ENCODE data around the gene LRP1-AS.
"Not testable (repeated sequence)": the region's sequence is repeated elsewhere in the genome, so short reads cannot be mapped to it uniquely, and the experiment has no call there.

Gene LRP1-AS

DNA sequence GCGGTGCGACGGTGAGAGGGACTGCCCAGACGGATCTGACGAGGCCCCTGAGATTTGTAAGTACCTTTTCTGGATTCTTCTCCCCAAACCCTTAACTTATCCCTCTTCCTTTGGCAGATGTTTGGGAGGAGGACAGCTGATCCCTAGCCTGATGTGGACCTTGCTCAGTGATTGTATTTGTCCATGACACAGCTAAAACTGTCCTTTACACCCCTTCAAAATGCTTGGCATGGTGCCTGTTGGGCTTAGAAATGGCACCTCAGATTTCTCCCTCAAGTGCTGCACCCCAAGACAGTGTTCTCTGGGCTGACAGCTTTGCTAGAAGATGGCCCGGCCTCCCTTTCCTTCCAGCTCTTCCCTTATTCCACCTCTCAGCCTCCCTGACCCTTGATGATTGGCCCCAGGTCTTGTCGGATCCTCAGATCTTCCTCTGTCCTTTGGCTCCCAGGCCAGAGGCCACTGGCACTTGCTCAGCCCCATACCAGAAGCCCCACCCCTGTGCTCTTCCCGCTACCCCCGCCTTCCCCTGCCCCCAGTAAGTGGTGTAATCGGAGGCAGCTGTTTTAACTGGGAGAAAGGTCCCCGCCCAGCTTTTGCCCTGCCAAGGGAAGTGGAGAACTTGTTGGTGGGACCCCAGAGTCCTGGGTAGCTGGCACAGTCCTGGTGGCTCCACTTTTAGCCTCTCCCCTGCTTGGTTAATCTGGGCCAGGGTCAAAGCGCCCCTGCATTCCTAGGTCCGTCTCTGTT, 8.7 kb downstream of the LRP1-AS start:
- peak; percentile 60 for DNase-seq

DNA sequence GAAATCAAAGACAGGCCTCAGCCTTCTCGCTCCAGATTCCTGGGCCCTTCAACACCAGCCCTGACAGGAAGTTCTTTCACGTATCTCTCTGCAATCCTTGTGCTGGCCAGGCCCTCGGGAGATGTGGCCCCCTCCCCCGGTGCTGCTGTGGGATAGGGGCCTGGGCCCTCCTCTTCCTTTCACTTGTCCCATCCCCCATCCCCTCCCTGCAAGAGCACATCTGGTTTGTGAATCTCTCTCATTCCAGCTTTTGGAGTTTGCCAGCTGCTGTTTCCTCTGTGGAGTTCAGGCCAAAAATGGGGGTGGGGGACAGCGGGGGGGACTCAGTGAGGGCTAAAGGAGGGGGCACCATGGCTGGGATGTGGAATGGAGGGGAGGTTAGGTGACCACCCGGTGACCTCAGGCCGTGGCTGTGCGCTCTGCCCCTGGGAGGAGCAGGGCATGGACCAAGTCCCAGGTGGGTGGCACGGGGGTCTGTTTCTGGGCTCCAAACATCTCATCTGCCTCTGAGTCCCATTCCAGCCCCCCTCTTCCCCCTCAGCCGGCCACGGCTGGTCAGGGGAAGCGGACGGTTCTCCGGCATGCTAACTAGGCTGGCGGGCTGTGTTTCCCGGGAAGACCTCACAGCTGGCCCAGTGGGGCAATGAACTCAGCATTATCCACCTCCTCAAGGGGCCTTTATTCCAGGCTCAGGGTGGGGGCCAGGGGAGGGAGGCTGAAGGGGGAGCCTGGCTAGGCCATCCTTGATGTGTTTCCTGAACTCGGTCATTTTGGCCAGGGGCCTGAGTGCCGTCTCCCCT, 11.7 kb downstream of the LRP1-AS start:
- peak; percentile 23 for DNase-seq

DNA sequence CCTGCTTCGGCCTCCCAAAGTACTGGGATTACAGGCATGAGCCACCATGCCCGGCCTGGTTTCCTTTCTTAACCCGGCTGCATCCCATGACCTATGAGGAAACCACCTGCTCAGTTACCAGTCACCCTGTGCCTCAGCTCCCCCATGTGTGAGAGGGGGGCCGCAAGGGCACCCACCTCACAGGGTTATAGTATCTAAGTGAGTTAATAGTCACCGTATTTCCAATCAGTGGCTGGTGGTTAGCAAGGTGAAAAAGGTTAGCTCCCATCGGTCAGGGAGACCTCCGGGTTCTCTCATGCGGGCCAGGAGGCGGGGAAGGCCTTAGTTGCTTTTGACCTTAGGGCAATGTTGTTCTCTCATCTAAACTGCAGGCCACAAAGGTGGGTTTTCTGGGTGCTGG, 12.5 kb downstream of the LRP1-AS start:
- DNase-seq = no peak

DNA sequence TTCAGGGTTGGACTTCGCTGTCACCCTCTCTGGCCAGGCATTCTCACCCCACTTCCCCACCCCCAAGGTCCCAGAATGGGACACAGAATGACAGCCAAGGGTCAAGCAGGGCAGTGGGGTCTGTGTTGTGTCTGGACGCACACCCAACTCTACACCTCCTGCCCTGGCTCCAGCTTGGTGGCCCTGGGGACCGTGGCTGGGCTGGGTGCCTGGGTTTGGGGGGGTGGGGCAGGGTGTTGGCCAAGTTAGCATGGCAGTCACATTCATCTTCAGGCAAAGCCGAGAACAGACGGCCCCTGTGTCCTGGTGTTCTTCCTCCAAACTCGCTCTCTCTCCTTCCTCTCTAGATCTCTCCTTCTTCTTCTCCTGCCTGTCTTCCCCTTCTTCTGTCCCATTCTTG, 13.5 kb downstream of the LRP1-AS start:
- DNase-seq = no peak

DNA sequence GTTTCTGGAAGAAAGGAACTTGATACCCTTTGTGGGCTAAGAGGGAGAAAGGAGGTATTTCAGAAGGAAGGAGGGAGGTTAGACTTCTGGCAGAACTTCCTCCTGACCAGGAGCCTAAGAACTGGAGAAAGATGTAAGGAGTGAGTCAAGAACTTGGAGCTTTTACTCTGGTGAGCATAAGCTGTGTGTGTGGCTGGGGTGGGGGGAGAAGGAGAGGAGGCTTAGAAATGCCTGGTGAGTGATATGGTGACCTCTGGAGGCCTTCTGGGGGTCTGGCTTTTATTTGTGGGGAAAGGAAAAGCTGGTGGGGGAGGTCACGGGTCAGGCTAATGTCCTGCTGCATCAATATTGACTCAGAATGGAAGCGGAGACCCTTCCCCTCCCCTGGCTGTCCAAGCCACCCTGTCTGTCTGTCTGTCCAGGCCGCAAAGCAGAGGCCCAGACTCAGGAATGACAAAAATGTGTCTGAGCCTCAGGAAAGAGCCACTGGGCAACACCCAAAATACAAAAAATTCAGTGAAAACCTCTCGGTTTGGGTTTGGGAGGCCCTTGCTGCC, 14.3 kb downstream of the LRP1-AS start:
- peak; percentile 82 for DNase-seq

DNA sequence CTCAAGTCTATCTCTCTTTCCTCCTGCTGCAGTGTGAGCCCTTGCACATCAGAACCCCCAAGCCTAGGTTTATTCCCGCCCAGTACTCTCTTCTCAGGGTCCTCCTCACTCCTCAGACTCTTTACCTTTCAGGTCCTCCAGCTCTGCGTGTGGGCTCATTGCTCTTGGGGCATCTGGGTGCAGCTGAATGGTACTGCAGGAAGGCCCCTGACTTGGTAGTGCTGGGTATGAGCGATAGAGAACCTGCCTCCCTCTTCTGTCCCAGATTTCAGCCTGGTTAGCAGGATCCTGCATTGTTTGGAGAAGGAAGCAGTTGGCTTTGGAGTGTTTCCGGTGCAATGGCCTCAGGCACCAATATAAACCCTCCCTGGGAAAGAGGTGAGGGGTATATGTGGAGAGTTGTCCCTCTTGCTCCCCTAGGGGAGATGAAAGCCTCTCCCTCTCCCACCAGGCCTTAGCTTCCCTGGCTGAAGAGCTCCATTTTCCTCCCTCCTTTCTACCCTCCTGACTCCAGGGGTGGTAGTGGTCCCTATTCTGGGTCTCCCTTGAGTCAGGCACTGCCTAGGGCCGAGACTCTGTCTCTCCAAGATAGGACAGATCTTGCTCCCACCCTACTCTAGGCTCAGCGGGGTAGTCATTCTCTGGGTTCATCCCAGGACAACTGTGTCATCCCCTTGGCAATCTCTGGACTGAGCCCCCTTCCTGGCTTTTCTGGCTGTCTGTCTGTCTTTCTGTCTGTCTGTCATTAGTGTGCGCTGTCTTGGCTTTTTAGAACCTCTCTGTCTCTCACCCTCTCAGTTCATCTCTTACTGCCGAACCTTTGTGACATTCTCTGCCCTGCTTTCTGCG, 15.3 kb downstream of the LRP1-AS start:
- DNase-seq = peak; percentile 12

DNA sequence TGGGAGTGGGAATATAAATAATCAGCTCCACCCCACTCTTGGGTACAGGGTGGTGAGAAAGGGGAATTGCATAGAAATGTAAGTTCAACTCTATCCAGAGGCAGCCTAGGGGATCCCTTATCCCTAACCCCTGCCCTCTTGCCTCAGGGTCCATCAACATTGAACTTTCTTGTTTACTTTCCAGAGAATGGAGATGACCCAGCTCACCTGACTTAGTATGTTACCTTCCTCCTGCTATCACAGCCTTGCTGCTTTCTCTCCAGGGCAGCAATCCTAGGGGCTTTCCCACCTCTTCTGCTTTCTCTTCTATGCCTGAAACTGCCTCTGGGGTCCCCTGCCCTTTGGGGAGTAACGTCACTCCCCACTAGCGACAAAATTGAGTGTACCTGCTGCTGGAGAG, 16.5 kb downstream of the LRP1-AS start:
- DNase-seq = no peak

DNA sequence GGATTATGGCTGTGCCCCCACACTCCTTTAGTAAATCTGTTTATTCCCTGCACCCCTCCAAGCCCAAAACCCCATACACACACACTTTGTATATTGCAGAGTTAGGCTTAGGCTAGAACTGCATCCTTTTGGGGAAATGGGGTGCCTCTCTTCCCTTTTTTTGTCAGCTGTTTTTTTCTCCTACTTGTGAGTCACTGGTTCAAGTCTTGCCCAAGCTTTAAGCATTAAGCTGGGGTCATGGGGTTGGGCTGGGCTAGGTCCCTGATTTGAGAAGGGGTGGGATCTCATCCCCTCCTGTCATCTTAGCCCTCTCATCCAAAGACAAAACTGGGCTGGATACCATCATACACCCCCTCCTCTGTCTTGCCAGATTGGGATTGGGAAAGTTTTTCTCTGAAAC, 17.5 kb downstream of the LRP1-AS start:
- DNase-seq = peak; percentile 84

DNA sequence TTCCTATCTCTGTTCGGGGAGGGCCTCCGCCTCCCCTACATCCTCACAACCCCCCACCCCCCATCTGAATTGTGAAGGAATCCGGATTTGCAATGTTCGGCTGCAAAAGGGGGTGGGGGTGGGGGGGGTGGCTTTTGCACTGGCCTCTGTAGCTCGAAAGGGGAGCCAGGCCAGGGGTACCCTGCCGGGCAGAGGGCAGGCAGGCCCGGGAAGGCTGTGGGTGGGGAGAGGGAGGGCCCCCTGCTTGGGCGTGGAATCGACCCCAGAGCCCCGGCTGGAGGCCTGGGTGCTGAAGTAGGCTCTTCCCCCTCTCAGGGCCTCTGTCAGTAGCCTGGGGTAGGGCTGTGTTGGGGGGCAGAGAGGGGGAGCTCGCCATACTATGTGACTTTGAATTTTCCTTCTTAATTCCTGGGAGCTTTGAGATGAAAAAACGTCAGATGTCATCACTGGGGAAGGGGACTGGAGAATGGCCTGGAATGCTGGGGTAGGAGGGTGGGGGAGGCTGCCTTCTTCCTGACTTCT, 18.0 kb downstream of the LRP1-AS start:
- DNase-seq = peak; percentile 9

DNA sequence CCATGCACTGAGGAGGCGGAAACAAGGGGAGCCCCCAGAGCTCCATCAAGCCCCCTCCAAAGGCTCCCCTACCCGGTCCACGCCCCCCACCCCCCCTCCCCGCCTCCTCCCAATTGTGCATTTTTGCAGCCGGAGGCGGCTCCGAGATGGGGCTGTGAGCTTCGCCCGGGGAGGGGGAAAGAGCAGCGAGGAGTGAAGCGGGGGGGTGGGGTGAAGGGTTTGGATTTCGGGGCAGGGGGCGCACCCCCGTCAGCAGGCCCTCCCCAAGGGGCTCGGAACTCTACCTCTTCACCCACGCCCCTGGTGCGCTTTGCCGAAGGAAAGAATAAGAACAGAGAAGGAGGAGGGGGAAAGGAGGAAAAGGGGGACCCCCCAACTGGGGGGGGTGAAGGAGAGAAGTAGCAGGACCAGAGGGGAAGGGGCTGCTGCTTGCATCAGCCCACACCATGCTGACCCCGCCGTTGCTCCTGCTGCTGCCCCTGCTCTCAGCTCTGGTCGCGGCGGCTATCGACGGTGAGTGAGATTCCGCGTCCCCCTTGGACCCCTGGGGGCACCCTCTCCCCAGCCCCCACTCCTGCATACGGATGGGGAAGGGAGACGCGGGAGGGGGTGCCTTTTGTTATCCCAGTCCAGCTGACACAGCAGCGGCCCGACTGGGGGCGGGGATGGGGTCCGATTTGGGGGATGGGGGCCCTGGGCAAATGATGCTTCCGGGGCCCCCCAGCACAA, 18.7 kb downstream of the LRP1-AS start:
- no peak for DNase-seq

DNA sequence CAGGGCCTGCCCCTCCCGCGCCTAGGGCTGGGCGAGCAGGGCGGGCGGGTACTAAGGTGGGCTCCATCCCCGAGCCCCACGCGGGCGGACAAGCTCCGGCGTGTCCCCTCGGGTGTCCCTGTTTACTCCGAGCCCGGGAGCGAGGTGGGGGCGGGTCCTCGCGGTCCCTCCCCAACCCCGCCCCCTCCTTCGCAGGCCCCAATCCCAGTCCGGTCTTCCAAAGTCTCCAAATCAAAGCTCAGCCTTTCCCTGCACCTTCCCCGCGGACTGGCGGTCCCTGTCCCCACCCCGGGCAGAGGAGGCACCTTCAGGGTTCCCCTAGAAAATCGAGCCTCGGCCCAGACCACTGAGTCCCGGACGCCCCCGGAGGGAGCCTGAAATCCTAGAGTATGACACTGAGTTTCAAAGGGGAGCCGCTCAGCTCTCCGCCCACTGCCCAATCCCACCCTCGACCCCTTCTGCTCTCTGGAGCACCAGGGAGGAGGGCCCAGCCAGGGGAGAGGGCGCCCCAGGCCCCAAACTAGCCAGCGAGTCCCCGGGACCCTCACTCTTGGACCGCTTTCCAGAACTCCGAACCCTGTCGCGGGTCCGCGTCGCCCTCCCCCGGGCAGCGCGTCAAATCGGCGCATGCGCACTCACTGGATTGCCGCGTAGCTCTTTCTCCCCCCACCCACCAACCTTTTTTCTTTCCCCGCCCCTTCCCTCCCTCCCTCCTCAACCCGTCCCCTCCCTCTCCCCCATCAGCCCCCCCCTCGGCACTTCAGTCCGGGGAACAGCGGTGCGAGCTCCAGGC, 19.5 kb downstream of the LRP1-AS start, which contains the start of gene LRP1:
LRP1 (plus strand) TSS at position 758 of the 793 bp plus-strand sequence. CDS start 482 bp downstream, outside the sequence.
- DNase-seq = peak; percentile 81

DNA sequence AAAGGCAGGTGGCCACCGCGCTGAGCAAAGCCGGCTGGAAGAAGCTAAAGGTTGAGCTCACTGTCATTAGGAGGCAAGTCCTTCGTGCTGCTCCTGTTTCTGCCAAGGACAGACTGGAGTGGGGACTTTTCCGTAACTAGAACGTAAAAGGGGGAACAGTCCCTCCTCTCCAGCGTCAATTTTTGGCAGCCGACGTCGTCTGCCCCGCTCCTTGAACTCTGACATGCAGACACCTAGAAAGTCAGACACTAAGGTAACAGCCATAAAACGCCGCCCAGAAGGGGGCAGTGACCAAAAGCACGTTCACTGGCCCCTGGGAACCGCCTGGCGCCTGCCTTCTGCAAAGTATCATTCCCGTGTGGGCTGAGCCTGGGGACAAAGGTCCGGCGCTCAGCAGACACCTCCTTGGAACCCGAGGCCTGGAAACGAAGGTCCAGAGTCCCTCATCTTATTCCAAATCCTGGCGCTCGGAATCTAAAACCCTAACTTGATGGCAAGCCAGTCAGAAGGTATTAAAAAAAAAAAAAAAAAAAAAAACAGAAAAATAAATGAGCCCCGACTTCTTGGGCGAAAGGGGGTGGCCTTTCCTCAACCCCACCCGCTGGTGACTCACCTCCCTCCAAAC, 20.2 kb downstream of the LRP1-AS start:
- peak; percentile 39 for DNase-seq

DNA sequence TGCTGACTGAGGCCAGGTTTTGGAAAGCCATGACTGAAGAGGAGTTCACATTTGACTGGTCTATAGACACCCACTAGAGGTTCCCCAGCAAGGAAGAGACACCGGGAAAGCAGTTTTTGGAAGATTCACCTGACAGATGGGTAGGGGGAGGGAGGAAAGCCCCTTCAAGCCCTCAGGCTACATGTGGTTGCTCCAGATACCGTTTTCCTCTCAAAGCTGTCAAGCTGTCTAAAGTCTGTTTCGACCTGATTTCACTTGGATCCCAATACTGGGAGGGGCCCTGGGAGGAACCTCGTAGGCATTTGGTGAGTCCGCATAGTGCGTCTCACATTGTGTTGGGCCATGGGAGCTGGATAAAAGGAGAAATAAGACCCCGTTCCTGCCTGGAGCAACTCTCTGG, 20.9 kb downstream of the LRP1-AS start:
- DNase-seq = no peak

DNA sequence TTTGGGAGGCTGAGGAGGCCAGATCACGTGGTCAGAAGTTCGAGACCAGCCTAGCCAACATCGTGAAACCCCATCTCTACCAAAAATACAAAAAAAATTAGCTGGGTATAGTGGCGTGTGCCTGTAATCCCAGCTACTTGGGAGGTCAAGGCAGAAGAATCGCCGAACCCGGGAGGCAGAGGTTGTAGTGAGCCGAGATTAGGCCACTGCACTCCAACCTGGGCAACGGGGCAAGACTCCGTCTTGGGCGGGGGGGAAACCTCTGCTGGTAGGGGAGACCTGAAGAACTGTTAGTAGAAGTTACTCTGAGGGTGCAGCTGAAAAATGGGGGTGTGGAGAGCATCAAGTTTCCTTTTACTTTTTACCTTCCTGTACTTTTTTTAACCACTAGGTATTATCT, 21.4 kb downstream of the LRP1-AS start:
- DNase-seq = no peak

DNA sequence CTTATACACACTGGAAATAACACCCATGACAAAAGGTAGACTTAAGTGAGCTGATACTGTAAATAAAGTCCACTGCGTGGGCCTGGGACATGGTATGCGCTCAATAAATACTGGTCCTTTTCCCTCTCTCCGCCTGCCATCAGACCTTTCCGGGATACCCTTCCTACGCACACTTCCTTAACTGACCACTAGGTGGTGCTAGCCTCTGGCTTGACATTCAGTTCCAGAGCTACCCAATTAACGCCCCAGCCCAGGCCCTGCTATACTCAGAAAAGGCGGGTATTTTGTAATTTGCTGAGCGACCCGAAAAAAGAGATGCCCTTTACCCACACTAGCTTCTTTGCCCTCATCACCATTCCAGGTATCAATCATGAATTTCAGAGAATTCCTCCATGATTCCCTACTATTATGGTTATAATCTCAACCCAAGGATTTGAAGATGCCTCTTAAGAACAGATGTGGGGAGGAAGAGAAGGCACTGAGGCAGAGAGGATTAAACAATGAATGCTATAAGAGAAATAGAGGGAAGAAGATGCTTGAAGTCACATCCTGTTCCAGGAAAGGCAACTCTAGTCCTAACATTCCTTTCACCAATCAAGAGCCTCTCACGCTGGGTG, 23.1 kb downstream of the LRP1-AS start:
- DNase-seq = peak; percentile 65

DNA sequence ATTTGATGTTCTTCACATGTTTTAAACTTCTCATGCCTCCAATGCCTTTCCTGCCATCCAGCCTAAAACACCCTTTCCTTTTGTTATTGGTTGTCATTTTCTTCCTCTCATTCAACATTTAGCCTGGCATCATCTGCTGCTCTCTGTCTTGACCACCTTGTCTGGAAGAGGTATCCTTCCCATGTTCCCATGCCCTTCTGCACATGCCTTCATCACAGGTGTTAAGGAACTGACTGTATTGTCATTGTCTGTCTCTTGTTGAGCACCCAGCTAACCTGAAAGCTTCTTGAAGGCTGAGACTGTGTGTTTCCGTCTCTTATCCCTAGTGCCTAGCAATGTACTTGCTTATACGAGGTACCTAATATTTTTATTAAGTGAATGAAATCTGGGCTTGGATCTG, 23.6 kb downstream of the LRP1-AS start:
- DNase-seq = no peak

DNA sequence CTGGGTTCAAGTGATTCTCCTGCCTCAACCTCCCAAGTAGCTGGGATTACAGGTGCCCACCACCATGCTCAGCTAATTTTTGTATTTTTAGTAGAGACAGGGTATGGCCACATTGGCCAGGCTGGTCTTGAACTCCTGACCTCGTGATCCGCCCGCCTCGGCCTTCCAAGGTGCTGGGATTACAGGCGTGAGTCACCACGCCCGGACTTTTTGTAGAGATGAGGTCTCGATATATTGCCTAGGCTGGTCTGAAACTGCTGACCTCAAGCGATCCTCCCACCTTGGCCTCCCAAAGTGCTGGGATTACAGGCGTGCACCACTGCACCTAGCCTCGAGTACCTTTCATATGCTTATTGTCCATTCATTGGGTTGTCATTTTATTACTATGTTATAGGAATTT, 26.7 kb downstream of the LRP1-AS start:
- not testable (repeated sequence) for DNase-seq

DNA sequence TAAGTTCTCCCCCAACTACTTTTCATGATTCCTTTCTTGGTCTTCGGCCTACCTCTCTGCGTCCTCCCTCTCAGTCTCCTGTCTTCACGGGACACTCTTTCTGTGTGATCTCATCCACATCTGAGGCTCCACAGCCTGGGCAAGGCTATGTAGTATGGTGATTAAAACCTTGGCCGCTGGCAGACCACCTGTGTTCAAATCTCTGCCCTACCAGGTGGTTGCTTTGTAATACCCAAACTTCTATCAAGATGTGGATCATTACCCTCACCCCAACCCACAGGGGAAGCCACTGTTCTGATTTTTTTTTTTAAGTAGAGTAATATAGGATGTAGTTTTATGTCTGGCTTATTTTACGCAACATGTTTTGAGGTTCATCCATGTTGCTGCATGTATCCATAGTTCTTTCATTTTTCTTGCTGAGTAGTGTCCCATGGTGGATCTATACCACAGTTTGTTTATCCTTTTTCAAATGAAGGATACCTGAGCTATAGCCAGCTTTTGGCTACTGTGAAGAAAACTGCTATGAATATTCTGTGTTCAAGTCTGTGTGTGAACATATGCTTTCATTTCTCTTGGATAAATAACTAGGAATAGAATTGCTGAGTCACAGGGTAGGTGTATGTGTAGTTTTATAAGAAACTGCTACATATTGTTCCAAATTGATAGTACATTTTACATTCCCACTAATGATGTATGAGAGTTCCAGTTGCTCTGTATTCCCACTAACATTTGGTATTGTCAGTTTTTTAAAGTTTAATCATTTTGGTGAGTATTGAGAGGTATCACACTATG, 27.9 kb downstream of the LRP1-AS start:
- DNase-seq = no peak

DNA sequence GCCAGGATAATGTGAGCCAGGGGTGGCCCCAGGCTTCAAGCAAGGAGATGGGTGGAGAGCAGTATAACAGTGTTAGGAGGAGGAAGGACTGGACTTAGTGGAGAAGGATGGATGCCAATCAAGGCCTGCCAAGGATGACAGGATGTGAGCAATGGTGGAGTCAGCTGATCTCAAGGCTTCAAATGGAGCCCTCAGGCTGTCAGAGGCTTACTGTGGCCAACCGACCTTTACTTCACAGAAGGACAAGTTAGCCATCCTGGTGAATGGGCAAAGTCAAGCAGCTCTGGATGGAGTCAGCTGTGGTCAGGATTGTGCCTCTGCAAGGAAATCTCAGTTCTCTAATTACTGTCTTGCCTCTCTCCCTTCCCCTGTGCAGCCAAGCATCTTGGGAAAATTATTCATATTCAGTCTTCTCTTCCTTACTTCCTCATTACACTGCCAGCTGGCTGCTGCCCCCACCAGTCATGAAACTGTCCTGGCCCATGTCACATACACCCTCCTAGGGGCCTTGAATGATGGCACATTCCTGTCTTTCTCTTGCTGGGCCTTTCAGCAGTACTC, 28.6 kb downstream of the LRP1-AS start:
- peak; percentile 58 for DNase-seq
